NCI-H510A treated with DMSO at 0.1 percent for 48 hours (cell line): Measurements from ENCODE around the gene ABCG8.

Source experiments
- DNase-seq: peaks from one replicate; lab custom pipeline; 2025; lab: John Stamatoyannopoulos, UW

The ABCG8 gene

GRCh38 chr2:43826305-43827250 lies 12.2 kb upstream of the ABCG8 start:
- no peak for DNase-seq

DNA sequence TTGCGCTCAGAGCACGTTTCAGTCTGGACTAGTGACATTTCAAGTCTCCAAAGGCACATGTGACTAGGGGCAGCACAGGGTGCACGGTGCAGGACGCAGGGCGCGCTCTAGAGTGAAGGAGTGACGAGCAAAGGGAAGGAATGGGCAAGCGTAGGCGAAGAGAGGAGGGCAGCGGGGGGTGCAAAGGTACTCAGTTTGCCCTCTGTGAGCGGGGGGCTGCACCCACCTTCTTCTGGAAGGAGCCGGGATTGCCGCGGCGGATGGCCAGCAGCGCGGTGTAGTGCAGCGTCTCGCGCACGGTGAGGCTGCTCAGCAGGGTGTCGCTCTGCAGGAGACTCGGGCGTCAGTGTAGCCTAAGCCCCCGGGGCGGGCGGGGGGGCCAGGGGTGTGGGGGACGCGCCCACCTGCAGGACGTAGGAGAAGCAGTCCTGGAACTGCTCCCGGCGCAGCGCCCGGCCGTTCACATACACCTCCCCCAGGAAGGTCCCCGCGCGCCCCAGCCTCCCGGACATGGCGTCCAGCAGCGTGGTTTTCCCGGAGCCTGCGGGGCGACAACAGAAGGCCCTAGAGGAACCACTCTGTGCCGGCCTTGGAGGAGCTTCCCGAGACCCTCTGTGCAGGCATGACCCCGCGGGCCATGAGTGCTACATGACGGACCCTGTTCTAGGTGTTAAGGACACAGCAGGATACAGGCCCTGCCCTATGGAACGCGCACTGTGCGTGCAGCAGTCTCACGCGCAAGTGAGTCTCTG lies 7.1 kb upstream of the ABCG8 start:
- peak; percentile 13 for DNase-seq

DNA sequence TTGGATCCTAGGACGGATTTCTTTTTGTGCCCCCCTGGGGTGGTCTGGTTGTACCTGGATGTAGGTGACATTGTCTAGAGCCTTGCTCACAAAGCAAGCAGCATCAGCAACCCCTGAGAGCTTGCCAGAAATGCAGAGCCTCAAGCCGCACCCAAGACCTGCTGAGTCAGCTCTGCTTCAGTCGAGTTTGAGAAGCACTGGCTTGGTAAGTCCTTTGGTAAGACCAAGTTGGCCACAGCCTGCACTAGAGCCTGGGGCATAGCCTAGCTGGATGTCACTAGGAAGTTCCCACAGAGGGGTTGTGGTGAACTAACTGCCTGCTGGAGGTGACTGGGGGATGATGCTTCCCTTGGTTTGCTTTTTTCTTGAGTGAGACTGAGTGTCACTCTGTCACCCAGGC lies 6.3 kb upstream of the ABCG8 start:
- DNase-seq = no peak

- DNase-seq = no peak
These were observed 1.7 kb upstream of the ABCG8 start for GRCh38 chr2:43837033-43837432.

- no peak for DNase-seq
These were observed 776 bp upstream of the ABCG8 start for GRCh38 chr2:43837831-43838559.

DNA sequence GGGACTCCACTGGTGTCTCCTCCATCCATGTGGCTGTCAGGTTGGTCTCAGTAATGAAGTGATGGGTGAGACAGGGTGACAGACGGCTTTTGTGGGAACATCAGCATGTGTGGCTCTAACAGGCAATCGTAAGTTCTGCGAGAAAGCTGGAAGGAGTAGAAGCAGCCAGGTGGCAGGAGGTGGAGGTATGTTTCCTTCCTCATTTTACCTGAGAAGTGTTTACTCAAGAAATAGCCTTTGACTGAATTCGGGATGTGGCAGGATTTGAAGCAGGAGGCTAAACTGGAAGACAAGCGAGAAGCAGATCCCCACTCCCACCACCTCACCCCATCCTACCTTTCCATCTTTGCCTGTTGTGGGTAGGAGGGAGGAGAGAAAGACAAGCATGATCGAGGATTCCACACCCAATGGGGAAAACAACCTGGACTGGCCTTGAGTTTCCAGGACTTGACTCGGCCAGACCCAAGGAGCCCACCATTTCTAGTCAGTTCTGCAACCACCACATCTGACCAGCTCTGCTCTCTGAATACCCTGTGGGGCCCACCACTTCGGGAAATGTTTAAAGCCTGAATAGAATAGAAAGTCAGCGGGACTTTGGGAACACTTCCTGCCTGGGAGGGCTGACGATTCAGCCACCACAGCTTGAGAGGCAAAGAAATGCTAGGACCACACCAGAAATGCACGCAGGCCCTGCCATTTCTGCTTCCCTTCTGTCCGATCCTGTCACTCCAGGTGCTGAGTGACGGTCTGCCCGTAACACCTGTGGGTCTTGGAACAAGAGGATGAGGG lies 1.2 kb downstream of the ABCG8 start:
- DNase-seq = no peak

GRCh38 chr2:43840965-43841364 lies 2.2 kb downstream of the ABCG8 start:
- no peak for DNase-seq

- no peak for DNase-seq
These were observed 3.4 kb downstream of the ABCG8 start for GRCh38 chr2:43841949-43842865.

DNA sequence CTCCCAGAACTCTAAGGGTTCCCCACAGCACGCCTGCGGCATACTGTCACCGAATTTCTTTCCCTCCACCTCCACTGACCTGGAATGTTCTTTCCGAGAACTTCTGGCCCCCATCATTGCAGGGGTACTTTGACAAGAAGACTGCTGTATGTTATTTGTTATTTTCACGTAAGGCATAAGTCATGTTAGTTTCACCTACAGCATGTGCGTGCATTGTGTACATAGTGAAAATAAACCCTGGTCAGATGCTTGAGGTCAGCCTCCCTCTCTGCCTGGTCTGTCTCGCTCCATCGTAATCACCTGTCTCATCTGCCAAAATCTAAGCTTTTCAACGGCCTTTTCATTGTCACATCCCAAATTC lies 4.1 kb downstream of the ABCG8 start:
- no peak for DNase-seq

DNA sequence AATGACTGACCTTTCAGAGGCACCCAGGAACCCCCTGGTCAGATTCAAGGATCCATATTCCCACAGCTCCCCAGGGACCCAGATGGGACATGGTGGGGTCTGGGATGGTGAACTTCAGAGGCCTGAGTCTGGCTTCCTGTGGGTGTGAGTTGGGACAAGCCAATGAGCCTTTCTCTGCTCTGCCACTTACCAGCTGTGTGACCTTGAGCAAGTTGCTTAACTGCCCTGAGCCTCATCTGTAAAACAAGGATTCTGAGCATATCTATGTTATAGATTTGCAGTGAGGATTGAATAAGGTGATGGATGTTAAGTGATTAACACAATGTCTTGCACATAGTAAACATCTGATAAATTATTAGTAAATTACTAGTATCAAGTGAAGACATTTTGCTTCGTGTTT lies 6.4 kb downstream of the ABCG8 start:
- DNase-seq = no peak

GRCh38 chr2:43846140-43846793 lies 7.5 kb downstream of the ABCG8 start:
- no peak for DNase-seq

GRCh38 chr2:43848214-43848613 lies 9.4 kb downstream of the ABCG8 start:
- no peak for DNase-seq

DNA sequence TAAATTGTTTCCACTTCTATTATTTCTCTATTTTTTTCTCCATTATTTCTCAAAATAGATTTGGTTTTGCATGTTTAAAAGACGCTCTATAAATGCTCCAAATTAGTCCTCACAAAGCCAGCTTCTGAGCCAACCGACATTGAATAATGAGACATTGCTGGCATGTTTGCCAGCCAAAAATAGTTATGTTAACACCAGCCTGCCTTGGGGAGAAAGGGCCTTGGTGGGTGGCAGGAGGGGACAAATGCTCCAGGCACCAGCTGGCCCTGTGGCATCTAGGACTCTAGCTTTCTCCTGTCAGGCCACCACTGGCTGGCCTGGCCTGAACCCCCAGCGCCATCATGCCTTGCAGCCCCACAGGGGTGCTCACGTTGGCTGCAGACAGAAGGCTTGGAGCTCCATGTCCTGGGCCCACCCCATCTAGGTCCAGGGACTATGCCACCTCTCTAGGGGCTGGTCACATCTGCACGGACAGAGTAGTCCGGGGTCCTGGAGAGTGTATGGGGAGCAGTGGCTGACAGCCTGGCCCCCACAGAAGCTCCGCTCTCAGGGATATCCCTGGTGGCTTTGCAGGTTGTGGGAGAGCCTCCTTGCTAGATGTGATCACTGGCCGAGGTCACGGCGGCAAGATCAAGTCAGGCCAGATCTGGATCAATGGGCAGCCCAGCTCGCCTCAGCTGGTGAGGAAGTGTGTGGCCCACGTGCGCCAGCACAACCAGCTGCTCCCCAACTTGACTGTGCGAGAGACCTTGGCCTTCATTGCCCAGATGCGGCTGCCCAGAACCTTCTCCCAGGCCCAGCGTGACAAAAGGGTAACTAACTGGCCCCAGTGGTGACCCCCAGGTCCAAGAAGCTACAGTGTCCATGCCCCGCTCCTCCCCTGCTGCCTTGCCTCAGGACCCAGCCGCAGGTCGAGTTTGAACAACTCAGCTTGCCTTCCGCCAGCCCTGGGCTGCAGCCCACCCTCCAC lies 12.5 kb downstream of the ABCG8 start:
- DNase-seq = no peak

DNA sequence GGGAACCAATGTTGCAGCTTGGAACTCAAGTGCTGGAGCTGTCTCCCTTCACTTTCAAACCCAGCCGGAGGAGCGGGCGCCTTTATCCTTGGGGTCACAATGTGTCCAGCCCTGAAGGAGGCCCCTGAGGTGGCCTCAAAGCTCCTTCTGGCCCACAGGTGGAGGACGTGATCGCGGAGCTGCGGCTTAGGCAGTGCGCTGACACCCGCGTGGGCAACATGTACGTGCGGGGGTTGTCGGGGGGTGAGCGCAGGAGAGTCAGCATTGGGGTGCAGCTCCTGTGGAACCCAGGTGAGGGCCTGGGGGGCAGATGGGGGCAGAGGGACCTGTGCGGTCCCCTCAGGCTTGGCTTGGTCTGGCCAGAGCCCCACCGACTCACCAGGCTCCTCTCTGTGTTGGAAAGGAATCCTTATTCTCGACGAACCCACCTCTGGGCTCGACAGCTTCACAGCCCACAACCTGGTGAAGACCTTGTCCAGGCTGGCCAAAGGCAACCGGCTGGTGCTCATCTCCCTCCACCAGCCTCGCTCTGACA lies 13.5 kb downstream of the ABCG8 start:
- DNase-seq = no peak

- DNase-seq = no peak
These were observed 14.6 kb downstream of the ABCG8 start for GRCh38 chr2:43853141-43854081.

DNA sequence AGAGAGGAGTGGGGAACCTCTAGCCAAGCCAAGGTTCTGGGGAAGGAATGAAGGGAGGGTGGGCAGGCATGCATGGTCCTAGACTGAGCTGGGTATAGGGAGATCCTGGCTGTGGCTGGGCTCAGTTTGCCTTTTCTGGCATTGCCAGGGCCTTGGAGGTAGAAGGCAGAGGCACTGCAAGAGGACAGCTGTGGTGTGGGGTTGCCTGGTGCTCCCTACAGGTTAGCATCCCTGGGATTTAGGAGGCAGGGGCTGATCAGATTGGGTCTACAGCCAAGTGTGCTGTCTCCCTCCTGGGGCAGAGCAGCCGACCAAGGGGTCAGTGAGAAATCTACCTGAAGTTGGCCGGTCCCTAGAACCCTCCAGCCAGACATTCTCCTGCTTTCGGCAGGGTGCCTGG lies 15.9 kb downstream of the ABCG8 start:
- DNase-seq = no peak

DNA sequence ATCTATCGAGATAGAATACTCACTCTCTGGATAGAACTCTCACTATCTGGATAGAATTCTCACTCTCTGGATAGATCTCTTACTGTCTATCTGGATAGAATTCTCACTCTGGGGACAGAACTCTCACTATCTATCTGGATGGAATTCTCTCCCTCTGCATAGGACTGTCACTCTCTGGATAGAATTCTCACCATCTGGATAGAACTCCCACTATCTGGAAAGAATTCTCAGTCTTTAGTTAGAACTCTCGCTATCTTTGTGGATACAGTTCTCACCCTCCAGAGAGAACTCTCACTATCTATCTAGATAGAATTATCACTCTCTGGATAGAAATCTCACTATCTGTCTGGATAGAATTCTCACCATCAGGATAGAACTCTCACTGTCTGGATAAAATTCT lies 16.5 kb downstream of the ABCG8 start:
- no peak for DNase-seq

- no peak for DNase-seq
These were observed 33.4 kb downstream of the ABCG8 start for GRCh38 chr2:43872151-43872550.
